CD4-positive, alpha-beta T cell treated with Interleukin-10 for 1 hour (primary cell): ENCODE data around the gene NIBAN1.
"Not testable (repeated sequence)": the region's sequence is repeated elsewhere in the genome, so short reads cannot be mapped to it uniquely, and the experiment has no call there.

Experiments used
- DNase-seq: peaks from one replicate; pipeline ENCODE4 v3.0.0-alpha.2; 2020

The NIBAN1 gene

GRCh38 chr1:184972315-184973055 is 1.8 kb downstream of the NIBAN1 start:
- no peak for DNase-seq

GRCh38 chr1:184971522-184972265 is 2.6 kb downstream of the NIBAN1 start:
- DNase-seq: no peak

- no peak for DNase-seq
Measured at GRCh38 chr1:184970691-184971161, 3.6 kb downstream of the NIBAN1 start.

- no peak for DNase-seq
Measured at GRCh38 chr1:184966989-184967388, 7.3 kb downstream of the NIBAN1 start.

GRCh38 chr1:184965944-184966860 is 8.1 kb downstream of the NIBAN1 start:
- DNase-seq: no peak

GRCh38 chr1:184965439-184965838 is 8.9 kb downstream of the NIBAN1 start:
- no peak for DNase-seq

- no peak for DNase-seq
Measured at GRCh38 chr1:184959626-184960025, 14.7 kb downstream of the NIBAN1 start.

- DNase-seq: no peak
Measured at GRCh38 chr1:184958554-184959353, 15.6 kb downstream of the NIBAN1 start.

- not testable (repeated sequence) for DNase-seq
Measured at GRCh38 chr1:184957901-184958300, 16.4 kb downstream of the NIBAN1 start.

- no peak for DNase-seq
Measured at GRCh38 chr1:184956999-184957700, 17.2 kb downstream of the NIBAN1 start.

GRCh38 chr1:184954232-184954995 is 19.9 kb downstream of the NIBAN1 start:
- no peak for DNase-seq

GRCh38 chr1:184953600-184954219 is 20.6 kb downstream of the NIBAN1 start:
- no peak for DNase-seq

GRCh38 chr1:184952428-184952827 is 21.9 kb downstream of the NIBAN1 start:
- no peak for DNase-seq

GRCh38 chr1:184951788-184952187 is 22.5 kb downstream of the NIBAN1 start:
- no peak for DNase-seq

GRCh38 chr1:184950906-184951305 is 23.4 kb downstream of the NIBAN1 start:
- no peak for DNase-seq

- DNase-seq: no peak
Measured at GRCh38 chr1:184950227-184950626, 24.1 kb downstream of the NIBAN1 start.

- DNase-seq: no peak
Measured at GRCh38 chr1:184947497-184948256, 26.6 kb downstream of the NIBAN1 start.

- DNase-seq: no peak
Measured at GRCh38 chr1:184945678-184946412, 28.5 kb downstream of the NIBAN1 start.

- no peak for DNase-seq
Measured at GRCh38 chr1:184945029-184945428, 29.3 kb downstream of the NIBAN1 start.
